Stimulated activated CD8-positive, alpha-beta memory T cell treated with anti-CD3 and anti-CD28 coated beads, Interleukin-12 subunit alpha, Interleukin-12 subunit beta, amount 100 ng/mL, for 1 hour (primary cell): Measurements from ENCODE around the gene MYH16.
"Not testable (repeated sequence)": the region's sequence is repeated elsewhere in the genome, so short reads cannot be mapped to it uniquely, and the experiment has no call there.

ENCODE experiments used
- DNase-seq: peaks from one replicate; pipeline ENCODE4 v3.0.0-alpha.2; 2020; ENCODE audit warnings: low read depth

The MYH16 gene

DNA sequence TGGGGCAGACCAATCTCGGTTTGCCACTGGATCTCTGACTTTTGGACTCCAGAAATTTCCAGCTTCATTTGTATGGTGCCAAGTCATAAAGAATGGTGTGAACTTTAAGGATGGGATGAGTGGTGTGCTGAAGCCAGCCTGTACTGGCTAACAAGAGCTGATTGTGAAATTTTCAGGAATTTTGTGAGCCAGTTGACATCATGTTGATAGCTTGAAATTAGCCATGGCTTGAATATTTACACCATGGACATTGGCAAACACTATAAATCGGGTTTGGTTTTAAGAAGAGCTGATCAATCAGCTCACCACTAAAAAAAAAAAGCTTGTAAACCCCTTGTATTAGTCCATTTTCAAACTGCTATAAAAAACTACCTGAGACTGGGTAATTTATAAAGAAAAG lies 14.1 kb upstream of the MYH16 start:
- DNase-seq = no peak

DNA sequence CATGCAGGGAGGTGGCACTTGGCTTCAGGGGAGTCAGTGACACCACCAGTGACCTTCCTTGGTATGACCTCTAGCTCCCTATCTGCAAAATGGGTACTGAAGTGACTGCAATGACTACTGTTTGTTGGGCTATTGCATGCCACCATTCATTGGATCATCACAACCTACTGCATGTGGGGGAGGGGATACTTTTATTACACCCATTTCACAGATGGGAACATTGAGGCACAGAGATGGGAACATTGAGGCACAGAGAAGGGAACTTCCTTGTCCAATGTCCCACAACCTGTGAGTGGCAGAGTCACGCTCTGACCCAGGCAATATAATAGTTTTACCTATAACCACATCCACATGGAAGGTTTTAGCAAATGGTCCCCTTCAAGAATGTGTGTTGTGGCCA lies 12.2 kb upstream of the MYH16 start:
- no peak for DNase-seq

DNA sequence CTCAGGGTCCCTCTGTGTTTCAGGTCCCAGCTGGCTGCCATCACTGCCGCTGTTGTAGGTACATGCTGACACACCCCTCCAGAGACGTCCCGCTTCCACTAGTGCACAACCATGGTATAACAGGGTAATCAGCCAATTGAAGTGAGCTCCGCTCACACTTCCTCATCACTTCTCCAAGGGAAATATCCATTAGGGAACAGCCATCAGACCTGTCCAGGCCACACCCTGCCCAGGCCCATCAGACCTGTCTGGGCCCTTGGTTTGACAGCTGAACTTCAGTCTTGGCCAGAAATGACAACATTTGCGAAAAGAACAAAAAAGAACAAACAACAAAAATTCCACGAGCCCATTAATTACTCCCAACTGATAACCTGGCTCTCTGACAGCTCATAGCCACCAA lies 11.0 kb upstream of the MYH16 start:
- DNase-seq = no peak

DNA sequence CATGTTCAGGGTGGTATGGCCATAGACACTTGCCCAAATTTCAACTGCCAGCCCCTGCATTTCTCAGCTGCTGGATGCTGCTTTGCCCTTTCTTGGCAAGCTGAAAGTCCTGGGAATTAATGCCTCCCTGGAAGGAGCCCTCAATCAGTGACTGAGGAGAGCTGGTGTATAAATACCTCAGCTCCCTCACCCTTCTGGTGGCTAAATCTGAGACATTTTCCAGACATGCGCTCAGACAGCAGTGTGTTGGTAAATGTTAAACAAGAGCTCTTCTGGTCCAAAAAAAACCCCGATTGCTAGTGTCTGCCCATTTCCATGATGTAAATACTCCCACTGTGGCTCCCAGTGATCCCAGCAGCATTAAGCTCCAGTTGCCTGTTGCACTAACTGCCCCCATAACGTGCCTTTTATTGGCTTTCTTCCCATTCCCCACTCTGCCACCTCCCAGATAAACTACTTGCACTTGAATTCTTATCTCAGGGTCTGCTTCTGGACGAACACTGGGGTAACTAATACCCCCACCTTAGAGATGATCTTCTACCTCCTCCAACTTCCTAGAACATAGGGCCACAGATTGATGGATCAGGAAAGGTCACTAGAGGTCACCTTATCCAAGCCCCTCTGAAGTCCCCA lies 6.7 kb upstream of the MYH16 start:
- DNase-seq = no peak

DNA sequence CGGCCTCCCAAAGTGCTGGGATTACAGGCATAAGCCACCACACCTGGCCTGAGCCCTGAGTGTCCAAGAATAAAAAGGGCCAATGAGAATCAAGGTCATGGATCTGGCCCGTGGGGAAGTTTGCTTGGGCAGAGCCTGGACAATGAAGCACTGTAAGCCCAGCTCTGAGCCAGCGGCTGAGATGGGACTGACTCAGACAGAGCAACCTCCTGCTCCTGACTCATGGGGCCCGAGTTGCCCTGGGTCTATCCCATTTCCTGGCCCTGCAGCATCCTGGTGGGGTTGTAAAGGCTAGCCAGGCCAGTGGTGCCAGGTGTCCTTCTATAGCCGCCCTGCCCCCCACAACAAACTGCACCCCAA lies 5.2 kb upstream of the MYH16 start:
- DNase-seq = no peak

DNA sequence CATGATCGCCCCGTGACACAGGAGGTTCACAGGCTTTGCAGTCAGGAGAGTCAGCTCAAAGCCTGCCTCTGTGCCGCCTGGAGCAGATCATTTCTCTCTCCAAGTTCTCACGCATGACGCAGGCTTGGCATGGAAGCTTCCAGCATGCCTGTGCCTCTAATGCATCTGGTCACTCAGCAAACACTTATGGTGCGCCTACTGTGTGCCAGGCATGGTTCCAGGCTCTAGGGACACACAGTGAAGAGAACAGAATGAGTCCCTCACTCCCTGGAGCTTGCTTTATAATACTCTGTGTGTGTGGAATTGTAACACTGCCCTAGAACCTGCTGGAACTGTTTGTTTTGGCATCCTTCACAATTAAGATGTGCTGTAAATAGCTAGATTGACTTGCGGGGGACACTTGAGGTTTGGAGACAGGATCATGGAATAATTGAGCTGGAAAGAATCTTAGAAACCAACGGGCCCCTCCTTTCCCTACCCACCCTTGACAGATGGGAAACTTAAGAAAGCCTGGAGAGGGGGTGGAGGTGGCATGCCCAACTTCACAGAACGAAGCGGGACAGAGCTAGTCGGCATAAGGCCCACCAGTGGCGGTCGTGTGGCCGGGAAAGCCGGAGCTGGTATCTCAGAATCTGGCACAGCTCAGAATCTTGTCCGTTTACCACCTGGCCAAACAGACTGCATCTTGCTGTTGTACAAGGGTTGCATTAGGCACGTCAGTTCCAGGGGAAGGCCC lies 4.6 kb upstream of the MYH16 start:
- no peak for DNase-seq

DNA sequence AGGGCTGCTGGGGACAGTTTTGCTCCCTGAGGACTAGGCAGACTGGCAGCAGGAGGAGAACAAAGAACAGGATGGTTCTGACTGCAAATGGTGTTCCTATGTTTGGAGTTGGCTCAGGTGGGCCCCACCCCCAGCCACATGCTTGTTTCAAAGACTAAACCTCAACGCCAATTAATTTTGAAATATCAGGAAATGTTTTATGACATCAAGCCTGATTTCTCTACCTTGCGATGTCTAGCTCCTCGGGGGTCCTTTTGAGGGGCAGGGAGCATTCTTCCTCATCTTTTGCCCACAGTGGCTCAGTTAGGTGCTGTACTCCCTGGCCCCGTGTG lies 4.1 kb upstream of the MYH16 start:
- no peak for DNase-seq

DNA sequence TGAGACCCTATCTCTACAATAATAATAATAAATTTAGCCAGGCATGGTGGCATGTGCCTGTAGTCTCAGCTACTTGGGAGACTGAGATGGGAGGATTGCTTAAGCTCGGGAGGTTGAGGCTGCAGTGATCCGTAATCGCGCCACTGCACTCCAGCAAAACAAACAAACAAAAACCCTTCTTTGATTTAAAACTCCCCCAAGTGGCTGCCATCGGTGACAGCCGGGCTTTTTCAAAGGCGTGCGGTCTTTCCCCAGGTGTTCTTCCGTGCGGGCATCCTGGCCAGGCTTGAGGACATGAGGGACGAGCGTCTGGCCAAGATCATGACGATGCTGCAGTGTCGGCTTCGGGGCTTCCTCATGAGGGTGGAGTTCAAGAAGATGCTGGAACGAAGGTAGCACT lies 1.9 kb upstream of the MYH16 start:
- no peak for DNase-seq

DNA sequence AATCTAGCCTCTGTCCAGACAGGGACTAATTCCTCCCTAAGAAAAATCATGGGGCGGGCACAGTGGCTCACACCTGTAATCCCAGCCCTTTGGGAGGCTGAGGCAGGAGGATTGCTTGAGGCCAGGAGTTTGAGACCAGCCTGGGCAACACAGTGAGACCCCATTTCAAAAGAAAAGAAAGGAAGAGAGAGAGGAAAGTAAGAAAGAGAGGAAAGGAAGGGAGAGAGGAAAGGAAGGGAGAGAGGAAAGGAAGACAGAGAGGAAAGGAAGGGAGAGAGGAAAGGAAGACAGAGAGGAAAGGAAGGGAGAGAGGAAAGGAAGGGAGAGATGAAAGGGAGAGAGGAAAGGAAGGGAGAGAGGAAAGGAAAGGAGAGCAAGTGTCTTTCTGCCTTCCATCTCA lies 922 bp downstream of the MYH16 start:
- not testable (repeated sequence) for DNase-seq

DNA sequence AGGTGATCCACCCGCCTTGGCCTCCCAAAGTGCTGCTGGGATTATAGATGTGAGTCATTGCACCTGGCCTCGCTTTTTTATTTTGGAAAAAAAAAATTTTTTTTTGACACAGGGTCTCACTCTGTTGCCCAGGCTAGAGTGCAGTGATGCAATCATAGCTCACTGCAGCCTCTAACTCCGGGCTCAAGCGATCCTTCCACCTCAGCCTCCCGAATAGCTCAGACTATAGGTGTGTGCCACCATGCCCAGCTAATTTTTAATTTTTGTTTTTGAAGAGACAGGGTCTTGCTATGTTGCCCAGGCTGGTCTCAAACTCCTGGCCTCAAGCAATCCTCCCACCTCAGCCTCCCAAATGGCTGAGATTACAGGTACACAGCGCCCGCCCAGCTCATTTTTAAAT lies 2.3 kb downstream of the MYH16 start:
- not testable (repeated sequence) for DNase-seq

DNA sequence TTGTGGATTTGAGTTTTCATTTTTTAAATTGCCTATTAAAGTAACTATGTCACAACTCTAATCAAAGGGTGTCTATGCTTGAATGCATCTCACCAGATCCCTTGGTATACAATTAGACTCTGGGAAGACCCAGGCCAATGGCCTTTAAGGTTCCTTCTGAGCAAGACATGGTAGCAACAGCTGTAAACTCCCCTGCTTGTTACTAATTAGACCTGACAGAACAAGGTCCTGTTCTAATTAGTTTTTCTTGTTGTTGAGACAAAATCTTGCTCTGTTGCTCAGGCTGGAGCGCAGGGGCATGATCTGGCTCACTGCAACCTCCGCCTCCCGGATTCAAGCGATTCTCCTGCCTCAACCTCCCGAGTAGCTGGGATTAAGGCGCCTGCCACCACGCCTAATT lies 2.9 kb downstream of the MYH16 start:
- DNase-seq = no peak

DNA sequence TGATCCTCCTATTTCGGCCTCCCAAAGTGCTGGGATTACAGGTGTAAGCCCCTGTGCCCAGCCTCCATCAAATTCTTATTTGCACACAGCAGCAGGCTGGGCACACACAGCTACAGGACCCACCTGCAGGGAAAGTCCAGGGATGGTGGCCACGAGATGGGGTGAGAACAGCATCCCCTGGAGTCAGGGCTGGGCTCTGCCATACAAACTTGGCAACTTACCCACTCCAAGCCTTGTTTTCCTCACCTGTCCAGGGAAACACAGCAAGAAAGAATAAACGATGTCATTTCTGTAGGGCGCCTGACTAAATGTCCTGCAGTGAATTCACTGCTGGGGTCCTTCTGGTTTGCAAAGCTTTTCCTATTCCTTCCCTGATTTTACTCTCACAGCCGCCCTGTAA lies 5.5 kb downstream of the MYH16 start:
- no peak for DNase-seq

DNA sequence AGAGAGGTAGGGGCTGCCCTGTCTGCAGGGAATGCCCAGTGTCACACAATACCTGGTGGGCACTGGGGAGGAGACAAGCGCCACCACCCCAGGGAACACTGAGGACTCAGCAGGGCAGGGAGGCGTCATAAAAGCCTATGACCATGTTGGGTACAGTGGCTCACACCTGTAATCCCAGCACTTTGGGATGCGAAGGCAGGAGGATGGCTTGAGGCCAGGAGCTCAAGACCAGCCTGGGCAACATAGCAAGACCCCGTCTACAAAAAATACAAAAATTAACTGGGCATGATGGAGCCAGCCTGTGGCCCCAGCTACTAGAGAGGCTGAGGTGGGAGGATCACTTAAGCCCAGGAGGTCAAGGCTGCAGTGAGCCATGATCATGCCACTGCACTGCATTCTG lies 11.5 kb downstream of the MYH16 start:
- not testable (repeated sequence) for DNase-seq

DNA sequence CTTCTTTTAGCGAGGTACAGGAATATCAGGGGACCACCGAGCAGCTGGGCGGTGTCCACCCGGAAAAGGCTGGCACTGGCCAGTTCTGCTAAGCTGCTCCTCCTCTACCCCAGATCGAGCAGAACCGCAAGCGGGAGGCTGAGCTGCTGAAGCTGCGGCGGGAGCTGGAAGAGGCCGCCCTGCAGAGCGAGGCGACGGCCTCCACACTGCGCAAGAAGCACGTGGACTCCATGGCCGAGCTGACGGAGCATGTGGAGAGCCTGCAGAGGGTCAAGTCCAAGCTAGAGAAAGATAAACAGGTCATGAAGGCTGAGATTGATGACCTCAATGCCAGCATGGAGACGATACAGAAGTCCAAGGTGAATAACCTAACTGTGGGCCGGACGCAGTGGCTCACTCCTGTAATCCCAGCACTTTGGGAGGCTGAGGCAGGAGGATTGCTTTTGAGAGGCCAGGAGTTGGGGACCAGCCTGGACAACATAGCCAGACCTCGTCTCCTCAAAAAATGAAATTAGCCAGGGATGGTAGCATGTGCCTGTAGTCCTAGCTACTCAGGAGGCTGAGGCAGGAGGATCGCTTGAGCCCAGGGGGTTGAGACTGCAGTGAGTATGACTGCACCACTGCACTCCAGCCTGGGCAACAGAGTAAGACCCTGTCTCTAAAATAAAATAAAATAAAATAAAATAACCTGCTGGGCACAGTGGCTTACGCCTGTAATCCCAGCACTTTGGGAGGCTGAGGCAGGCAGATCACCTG lies 15.3 kb downstream of the MYH16 start:
- DNase-seq = no peak

DNA sequence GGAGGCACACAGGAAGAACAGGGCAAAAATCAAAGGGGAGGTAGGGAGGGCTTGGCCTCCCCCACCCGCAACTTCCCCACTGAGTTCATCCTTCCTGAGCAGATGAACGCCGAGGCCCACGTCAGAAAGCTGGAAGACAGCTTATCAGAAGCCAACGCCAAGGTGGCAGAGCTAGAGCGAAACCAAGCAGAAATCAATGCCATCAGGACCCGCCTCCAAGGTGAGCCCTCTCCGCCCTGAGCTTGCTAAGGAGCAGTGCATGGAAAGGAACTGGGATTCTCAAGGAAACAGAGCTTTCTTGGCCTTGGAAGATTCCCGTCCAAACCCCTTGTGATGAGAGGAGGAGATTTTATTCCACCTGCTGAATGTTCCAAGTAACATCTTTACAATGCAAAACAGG lies 16.5 kb downstream of the MYH16 start:
- DNase-seq = no peak

DNA sequence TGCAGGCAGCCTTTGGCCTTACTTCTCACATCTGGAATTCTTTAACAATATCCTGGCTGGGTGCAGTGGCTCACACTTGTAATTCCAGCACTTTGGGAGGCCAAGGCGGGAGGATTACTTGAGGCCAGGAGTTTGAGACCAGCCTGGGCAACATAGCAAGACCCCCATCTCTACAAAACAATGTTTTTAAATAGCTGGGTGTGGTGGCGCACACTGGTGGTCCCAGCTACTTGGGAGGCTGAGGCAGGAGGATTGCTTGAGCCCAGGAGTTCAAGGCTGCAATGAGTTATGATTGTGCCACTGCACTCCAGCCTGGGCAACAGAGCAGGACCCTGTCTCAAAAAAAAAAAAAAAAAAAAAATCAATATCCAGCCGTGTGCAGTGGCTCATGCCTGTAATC lies 17.5 kb downstream of the MYH16 start:
- DNase-seq = not testable (repeated sequence)

DNA sequence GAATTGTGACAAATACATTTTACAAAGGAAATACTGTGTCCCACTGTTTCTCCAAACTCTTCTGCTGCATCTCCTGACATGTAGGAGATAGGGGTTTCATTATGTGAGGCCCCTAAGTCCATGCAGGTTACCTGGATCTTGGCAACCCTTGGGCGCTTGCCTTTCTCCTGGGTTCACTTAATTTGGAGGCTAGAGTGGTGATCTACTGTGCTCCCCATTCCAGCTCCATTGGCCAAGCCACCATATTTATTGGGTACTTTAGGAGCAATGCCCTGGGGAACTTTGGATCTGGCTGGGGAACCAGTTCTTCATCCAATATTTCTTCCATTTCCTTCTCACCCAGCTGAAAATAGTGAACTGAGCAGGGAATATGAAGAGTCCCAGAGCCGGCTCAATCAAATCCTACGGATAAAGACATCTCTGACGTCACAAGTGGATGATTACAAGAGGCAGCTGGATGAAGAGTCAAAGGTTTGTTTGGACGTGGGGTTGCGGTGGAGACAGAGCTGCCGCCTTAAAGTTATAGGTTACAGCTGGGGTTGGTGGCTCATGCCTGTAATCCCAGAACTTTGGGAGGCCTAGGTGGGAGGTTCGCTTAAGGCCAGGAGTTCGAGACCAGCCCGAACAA lies 18.5 kb downstream of the MYH16 start:
- no peak for DNase-seq

DNA sequence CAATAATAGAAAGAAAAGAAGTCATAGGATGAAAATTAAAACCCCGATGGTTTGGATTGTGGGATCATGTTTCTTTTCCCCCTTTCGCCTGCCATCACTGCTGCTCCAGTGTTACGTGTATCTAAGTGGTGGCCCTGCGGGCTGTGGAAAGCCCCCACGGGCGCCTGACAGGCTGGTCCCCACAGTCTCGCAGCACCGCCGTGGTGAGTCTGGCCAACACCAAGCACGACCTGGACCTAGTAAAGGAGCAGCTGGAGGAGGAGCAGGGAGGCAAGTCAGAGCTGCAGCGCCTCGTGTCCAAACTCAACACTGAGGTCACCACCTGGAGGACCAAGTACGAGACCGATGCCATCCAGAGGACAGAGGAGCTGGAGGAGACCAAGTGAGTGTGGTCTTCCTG lies 19.5 kb downstream of the MYH16 start:
- no peak for DNase-seq

DNA sequence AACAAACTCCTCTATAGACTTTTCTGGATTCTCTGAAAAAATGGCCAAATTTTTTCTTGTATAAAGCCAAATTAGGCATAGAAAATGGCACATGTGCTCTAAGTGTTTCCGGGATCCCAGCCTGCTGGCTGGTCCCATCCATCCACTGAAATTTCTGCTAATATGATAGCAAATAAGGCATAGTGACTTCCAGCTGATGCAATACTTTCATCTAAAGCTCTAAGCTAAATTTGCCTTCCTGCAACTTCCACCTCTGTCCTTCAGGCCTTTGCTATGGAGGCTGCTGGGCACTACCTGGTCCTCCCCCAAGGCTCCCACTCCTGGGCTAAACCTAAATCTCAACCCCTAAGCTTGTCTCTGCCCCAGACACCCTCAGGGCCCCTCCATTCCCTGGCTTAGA lies 20.5 kb downstream of the MYH16 start:
- DNase-seq = no peak

DNA sequence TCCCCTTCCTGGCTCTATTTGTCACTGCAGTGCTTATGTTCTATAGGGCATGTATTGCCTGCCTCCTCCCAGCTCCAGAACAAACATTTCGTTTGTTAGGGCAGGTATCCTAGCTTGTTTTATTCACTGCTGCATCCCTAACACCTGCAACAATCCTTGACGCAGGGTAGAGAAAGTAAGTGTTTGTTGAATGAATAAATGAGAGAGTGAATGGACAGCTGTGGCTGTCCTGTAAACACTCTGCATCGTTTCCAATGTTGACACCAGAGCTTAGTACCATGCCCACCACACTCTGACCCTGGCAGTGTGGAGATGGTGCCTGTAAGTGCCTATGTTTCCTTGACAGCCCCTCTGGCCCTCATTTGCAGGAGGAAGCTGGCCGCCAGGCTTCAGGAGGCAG lies 21.0 kb downstream of the MYH16 start:
- DNase-seq = no peak

DNA sequence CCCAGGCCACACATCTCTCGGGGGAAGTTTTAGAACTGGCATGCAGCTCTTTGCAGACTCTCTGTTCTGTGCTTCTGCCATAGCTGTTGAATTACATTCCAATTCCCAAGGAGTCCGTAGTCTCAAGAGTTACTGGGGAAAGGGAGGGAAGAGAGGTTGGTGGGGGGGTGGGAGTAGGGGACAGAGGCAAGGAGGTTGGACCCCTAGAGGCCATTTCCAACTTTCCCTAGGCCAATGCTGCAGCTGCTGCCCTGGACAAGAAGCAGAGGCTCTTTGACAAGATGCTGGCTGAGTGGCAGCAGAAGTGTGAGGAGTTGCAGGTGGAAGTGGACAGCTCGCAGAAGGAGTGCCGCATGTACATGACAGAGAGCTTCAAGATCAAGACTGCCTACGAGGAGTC lies 23.8 kb downstream of the MYH16 start:
- no peak for DNase-seq

DNA sequence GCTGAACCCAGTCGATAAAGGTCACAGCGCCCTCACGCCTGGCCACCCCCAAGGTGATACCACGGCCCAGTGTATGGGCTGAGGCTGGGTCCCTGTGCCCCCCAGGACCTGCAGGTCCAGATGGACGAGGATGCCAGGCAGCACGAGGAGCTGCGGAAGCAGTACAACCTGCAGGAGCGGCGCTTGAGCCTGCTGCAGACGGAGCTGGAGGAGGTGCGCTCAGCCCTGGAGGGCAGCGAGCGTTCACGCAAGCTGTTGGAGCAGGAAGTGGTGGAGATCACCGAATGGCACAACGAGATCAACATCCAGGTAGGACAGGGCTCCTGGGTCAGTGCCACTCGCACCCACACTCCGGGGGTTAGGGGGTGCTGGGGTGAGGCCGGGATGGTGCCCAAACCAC lies 28.9 kb downstream of the MYH16 start:
- DNase-seq = no peak
